NCI-H1048 (cell line): ENCODE results near the gene APOA5.

Experiments used
- DNase-seq: peaks from one replicate; lab custom pipeline; 2025; lab: John Stamatoyannopoulos, UW

APOA5 gene

GRCh38 chr11:116797816-116798215, 6.1 kb upstream of the APOA5 start:
- no peak for DNase-seq

GRCh38 chr11:116796548-116796947, 4.9 kb upstream of the APOA5 start:
- no peak for DNase-seq

GRCh38 chr11:116794851-116795250, 3.2 kb upstream of the APOA5 start:
- DNase-seq: no peak

GRCh38 chr11:116793772-116794097, 2.1 kb upstream of the APOA5 start:
- no peak for DNase-seq

- DNase-seq: no peak
These were observed 1.4 kb upstream of the APOA5 start for GRCh38 chr11:116792869-116793771.

- DNase-seq: no peak
These were observed 627 bp upstream of the APOA5 start for GRCh38 chr11:116792144-116792868.

GRCh38 chr11:116791002-116791812, 472 bp downstream of the APOA5 start:
- peak; percentile 22 for DNase-seq

- DNase-seq: no peak
These were observed 1.3 kb downstream of the APOA5 start for GRCh38 chr11:116790167-116791001.

GRCh38 chr11:116788975-116789374, 2.7 kb downstream of the APOA5 start:
- DNase-seq: no peak

- DNase-seq: no peak
These were observed 3.1 kb downstream of the APOA5 start for GRCh38 chr11:116788534-116788933.

- peak; percentile 38 for DNase-seq
These were observed 3.7 kb downstream of the APOA5 start, which contains the start of gene ZPR1 for GRCh38 chr11:116787786-116788486. ZPR1 (minus strand) TSS chr11:116788023; CDS start chr11:116787990, 33 bp downstream.

GRCh38 chr11:116787436-116787785, 4.3 kb downstream of the APOA5 start:
- no peak for DNase-seq

GRCh38 chr11:116786966-116787365, 4.7 kb downstream of the APOA5 start:
- no peak for DNase-seq

GRCh38 chr11:116786326-116786725, 5.4 kb downstream of the APOA5 start:
- no peak for DNase-seq

GRCh38 chr11:116782728-116783127, 9.0 kb downstream of the APOA5 start:
- DNase-seq: no peak

- DNase-seq: no peak
These were observed 13.1 kb downstream of the APOA5 start for GRCh38 chr11:116778556-116778955.

GRCh38 chr11:116777056-116777455, 14.6 kb downstream of the APOA5 start:
- DNase-seq: no peak

- DNase-seq: no peak
These were observed 15.1 kb downstream of the APOA5 start for GRCh38 chr11:116776522-116776984.

GRCh38 chr11:116775975-116776374, 15.7 kb downstream of the APOA5 start:
- DNase-seq: no peak

GRCh38 chr11:116774661-116775060, 17.0 kb downstream of the APOA5 start:
- no peak for DNase-seq
